ENCODE data around the gene ADNP2.
"Not testable (repeated sequence)": the region's sequence is repeated elsewhere in the genome, so short reads cannot be mapped to it uniquely, and the experiment has no call there.

The ADNP2 gene

GRCh38 chr18:80147037-80147417, 38.0 kb downstream of the ADNP2 start:
- DNase-seq (ENCODE audit: low read depth, low spot score), result no peak

GRCh38 chr18:80147418-80148325, 38.6 kb downstream of the ADNP2 start:
- DNase-seq (ENCODE audit: low read depth, low spot score), result peak; percentile 72

- no peak for DNase-seq (ENCODE audit: low read depth, low spot score)
Measured at GRCh38 chr18:80148326-80149199, 39.5 kb downstream of the ADNP2 start.

GRCh38 chr18:80149667-80150066, 40.6 kb downstream of the ADNP2 start:
- DNase-seq (ENCODE audit: low read depth, low spot score), result no peak

GRCh38 chr18:80154293-80154692, 45.2 kb downstream of the ADNP2 start:
- no peak for DNase-seq (ENCODE audit: low read depth, low spot score)

- peak; percentile 46 for DNase-seq (ENCODE audit: low read depth, low spot score)
Measured at GRCh38 chr18:80157708-80158343, 48.8 kb downstream of the ADNP2 start.

- no peak for DNase-seq (ENCODE audit: low read depth, low spot score)
Measured at GRCh38 chr18:80158365-80158764, 49.3 kb downstream of the ADNP2 start.

GRCh38 chr18:80159713-80160636, 50.9 kb downstream of the ADNP2 start:
- no peak for DNase-seq (ENCODE audit: low read depth, low spot score)

- no peak for DNase-seq (ENCODE audit: low read depth, low spot score)
Measured at GRCh38 chr18:80161781-80162417, 52.8 kb downstream of the ADNP2 start.

- DNase-seq (ENCODE audit: low read depth, low spot score), result no peak
Measured at GRCh38 chr18:80163183-80163582, 54.1 kb downstream of the ADNP2 start.

- DNase-seq (ENCODE audit: low read depth, low spot score), result not testable (repeated sequence)
Measured at GRCh38 chr18:80164727-80165355, 55.8 kb downstream of the ADNP2 start.

- no peak for DNase-seq (ENCODE audit: low read depth, low spot score)
Measured at GRCh38 chr18:80166240-80166639, 57.2 kb downstream of the ADNP2 start.

- no peak for DNase-seq (ENCODE audit: low read depth, low spot score)
Measured at GRCh38 chr18:80166725-80167124, 57.7 kb downstream of the ADNP2 start.

- DNase-seq (ENCODE audit: low read depth, low spot score), result no peak
Measured at GRCh38 chr18:80167331-80167730, 58.3 kb downstream of the ADNP2 start.

GRCh38 chr18:80167931-80168330, 58.9 kb downstream of the ADNP2 start:
- no peak for DNase-seq (ENCODE audit: low read depth, low spot score)

- no peak for DNase-seq (ENCODE audit: low read depth, low spot score)
Measured at GRCh38 chr18:80168346-80168745, 59.3 kb downstream of the ADNP2 start.

- no peak for DNase-seq (ENCODE audit: low read depth, low spot score)
Measured at GRCh38 chr18:80168982-80169381, 59.9 kb downstream of the ADNP2 start.

GRCh38 chr18:80169607-80170006, 60.5 kb downstream of the ADNP2 start:
- no peak for DNase-seq (ENCODE audit: low read depth, low spot score)

GRCh38 chr18:80170395-80171053, 61.5 kb downstream of the ADNP2 start:
- no peak for DNase-seq (ENCODE audit: low read depth, low spot score)
